GM18498 (cell line): Measurements from ENCODE around the gene OTUD5.
A peak's percentile ranks its signal among the peaks of the same experiment; 100 is the strongest.

Experiments
- ATAC-seq: cut with Tn5 transposase; IDR thresholded peaks from one replicate; pipeline ENCODE4 v1.9.1; 2021; ENCODE audit warnings: mild to moderate bottlenecking, moderate library complexity; ENCODE audit not compliant: unreplicated experiment

Gene OTUD5

DNA sequence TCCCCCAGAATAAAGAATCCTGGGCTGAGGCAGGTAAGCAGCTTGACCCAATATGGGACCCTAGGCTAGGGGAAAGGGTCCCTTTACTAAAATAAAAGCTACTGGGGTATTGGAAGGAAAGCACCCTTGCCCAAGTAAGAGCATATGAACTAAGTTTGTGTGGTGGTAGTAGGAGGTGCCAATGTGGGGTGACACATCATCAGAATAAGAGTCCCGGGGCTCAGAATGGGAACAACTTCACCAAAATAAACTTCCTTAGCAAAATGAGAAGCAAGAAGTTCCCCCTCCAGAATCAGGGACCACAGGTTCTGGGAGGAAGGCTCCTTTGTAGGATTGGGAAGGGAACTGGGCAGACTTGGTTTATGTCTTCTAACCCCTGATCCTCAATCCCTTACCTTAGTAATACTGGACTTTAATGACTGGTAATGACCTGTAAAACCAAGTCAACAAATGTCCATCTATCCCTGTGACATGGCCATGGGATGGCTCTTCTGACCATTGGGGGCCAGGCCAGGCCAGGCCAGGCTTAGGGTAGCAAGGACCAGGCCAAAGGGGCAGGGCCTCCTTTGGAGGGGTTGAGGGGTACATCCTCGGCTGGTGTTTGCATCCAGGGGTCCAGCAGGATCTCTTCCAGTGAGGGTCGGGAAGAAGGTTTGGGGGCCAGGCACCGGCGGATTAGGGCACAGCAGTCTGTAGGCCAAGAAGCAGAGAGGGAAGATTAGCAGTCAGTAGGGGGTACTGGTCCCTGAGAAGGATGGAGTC lies 43.6 kb downstream of the OTUD5 start:
- ATAC-seq: no peak

DNA sequence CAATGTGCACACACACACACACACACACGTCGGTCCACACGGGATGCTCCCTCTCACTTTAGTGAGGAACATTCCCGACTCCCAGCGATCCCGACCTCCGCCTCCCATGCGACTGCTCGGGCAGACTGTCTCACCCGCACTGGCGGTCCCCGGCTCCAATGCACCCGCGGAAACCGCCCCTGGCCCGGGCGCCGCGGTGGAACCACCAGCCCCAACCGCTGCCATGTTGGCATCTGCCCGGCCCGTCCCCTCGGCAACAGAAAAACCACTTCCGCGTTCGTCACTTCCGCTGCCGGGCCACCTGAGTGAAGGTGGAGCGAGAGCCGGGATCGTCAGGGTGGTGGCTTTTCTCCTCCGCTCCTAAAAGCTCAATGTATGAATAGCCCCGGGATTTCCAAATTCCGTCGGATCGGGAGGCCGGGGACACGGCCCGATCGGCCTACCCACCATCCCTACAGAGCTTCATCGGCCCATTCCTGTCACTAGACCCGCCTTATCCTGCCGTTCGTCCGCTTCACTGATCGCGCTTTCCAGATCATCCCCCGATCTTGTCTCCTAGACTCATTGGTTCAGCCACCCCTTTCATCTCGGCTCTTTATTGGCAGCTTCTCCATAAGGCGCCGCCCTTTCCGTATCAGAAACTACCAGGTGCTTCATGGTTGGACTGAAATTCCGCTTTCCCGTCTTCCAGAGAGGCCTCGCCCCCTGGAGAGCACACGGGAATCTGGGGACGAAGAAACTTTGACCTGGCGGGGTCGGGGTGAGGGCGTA lies 45.8 kb downstream of the OTUD5 start, which contains the start of gene SLC35A2:
SLC35A2 (minus strand) TSS at position 235 of the 771 bp plus-strand sequence; CDS start at position 225, 10 bp downstream.
- ATAC-seq: peak; percentile 79

DNA sequence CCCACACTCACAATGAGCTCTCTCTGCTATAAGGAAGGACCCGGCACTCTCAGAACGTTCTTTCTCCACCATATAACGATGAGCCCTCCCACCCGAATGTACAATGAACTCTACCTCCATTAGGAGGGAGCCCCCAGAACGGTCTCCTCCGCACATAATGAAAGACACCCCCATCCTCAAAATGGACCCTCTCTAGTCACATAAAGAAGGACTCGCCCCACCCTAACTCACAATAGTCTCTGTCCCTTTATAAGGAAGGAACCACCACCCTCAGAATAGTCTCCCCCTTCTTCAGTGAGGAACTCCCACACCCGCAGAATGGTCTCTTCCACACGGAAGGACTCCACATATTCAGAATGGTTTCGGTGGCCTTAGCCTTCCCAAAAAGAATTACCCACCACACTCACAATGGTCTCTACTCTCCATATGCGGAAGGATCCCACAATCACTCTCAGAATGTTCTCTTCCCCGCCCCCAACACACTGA lies 46.4 kb downstream of the OTUD5 start:
- peak; percentile 1 for ATAC-seq

DNA sequence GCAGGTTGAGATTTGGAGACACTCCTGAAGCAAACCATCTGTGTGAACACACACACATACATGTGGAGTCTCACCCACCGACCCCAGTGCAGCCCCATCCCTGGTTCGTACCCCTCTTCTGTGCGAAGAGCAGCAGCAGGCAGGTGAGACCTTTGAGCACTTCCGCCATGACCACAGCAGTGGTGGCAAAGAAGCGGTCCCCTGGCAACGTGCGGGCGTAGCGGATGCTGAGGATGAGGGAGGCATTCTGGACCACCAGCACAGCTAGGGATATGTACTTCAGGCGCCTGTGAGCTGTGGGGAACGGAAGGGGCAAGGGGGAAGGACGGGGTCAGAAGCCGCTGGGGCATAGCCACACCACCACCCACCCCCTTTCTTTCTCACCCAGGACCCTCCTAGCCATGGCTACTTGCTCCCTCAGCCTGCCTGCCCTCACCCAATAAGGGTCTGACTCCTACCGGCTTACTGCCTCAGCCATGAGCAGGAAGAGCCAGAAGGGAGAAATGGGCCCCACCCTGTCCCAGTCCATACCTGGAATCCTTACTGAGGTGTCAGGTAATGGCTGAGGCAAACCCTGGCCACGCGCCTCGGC lies 47.6 kb downstream of the OTUD5 start:
- no peak for ATAC-seq

DNA sequence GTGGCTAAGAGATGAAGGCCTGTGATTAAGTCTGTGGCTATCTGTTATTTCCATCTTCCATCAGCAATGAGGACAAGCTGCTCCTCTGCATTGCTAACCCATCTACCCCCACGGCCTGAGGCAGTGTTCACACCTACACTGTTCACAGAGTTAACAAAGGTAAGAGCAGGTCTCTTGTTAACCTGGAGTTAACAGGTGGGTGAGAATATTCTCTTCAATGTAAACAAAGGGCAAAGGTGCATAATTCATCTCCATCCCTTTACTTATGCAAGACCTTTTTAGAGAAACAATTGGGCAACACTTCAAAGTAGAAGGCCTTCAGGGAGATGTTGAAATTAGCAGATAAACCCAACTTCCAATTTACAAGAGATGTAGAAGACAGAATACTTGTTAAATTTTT lies 48.8 kb downstream of the OTUD5 start:
- no peak for ATAC-seq

DNA sequence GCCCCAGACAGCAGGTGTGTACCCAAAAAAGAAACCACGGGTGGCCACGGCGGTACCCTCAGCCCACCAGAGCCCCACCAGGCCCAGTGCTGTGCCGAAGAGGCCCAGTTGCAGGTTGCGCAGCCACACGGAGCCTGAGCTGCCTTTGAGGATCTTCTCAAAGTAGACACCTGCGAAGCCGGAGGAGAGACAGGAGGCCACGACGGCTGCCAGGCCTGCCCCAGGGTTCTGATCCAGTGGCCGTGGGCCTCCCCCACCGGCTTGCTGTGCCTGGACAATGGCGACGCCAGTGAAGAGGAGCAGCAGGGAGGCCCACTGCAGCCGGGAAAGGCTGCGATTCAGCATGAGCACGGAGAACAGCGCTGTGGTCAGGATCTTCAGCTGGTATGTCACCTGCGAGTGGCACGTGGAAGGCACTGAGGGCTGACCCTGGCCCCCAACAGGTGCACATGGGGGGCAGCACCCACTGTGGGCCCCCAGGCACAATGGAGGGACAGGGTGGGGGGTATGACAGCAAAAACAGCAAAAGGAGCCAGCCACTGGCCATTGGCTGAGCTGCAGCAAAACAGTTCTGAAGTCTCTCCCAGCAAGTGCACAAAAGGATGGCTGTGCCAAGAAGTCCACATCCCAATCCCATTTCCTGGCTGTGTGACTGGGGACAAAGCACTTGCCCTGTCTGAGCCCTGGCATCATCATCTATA lies 52.2 kb downstream of the OTUD5 start:
- ATAC-seq: no peak

DNA sequence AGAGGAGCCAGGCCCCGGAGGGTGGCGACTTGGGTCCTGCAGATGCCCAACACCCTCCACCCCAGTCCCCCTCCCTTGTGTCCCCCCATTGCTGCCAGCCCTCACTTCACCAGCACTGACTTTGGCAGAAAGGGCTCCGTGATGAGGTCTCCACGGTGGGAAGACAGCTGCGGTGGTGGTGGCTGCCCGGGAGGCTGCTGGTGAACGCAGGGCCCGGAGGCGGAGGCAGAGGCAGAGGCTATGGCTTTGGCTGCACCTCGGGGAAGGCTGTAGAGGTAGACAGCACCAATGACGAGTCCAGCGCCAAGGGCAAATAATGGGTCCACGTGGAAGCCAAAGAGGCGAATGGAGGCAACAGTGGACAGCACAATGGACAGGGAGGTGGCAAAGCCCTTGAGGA lies 52.8 kb downstream of the OTUD5 start:
- no peak for ATAC-seq

DNA sequence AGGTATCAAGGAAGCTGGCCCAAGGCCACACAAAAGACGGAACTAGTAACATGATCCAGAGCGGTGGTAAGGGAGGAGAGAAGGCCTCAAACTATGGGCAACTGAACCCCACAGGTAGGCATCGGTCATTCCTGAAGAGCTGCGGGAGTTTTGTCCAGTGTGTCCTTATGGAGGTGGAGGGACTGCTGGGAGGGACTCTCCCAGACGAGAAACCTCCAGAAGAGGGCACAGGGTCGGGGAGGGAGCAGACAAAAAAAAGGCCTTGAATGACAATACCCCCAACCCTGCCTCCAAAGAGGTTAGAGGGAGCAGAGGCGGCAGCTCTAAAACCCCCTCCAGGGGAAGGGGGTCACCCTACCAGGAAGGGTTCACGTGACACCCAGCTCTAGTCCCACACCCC lies 53.2 kb downstream of the OTUD5 start:
- ATAC-seq: no peak

DNA sequence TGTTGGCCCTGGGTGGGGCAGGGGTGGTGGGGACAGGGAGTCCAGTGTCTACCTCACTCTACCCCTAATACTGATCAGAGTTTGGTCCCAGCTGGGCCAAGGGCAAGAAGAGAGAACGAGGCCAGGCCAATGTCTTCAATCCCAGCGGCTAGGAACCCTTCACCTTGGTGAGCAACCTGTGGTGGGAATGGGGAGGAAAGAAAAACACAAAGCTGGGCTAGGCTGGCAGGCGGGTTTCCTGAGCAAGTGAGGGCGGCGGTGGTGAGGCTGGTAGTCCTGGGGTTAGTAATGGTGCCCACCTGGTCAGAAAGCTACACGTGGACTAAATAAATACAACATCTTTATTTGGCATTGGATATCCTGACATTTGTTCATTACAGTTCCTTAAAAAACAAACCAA lies 54.1 kb downstream of the OTUD5 start:
- no peak for ATAC-seq

DNA sequence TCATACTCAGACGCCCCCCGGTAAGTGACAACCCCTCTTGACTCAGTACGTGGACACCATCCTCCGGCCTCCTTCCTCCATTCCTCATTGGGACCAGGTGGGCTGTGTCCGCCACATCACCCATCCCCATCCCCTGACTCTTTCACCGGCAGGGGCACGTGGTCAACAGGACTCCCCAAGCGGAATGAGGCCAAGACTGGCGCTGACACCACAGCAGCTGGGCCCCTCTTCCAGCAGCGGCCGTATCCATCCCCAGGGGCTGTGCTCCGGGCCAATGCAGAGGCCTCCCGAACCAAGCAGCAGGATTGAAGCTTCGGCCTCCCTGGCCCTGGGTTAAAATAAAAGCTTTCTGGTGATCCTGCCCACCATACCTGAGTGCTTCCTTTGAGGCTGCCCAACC lies 54.6 kb downstream of the OTUD5 start:
- ATAC-seq: no peak

DNA sequence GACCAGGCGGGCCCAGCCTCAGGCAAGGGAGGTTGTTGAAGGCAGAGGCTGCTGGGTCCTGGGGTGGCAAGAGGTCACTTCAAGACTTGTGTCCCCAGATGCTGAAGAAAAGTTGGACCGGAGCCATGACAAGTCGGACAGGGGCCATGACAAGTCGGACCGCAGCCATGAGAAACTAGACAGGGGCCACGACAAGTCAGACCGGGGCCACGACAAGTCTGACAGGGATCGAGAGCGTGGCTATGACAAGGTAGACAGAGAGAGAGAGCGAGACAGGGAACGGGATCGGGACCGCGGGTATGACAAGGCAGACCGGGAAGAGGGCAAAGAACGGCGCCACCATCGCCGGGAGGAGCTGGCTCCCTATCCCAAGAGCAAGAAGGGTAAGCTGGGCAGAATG lies 55.3 kb downstream of the OTUD5 start:
- ATAC-seq: no peak

DNA sequence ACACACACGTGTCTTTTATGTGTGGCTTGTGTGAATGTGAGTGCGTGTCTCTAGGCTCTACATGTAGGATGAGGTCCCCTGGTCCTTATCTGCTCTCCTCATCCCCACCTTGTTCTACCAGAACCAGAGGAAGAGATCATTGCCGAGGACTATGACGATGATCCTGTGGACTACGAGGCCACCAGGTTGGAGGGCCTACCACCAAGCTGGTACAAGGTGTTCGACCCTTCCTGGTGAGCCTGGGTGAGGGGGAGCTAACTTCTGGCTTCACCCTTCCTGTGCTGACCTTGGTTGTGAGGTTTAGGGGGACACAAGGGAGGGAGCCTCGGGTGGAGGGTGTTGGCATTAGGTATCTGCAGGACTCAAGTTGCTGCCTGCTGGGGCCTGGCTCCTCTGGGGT lies 56.3 kb downstream of the OTUD5 start:
- ATAC-seq: no peak

DNA sequence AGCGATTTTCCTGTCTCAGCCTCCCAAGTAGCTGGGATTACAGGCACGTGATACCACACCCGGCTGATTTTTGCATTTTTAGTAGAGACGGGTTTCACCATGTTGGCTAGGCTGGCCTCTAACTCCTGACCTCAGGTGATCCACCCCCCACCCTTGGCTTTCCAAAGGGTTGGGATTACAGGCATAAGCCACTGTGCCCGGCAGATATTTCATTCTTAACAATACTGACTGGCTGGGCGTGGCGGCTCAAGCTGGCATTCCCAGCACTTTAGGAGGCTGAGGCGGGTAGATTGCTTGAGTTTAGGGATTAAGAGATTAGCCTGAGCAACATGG lies 58.4 kb downstream of the OTUD5 start:
- ATAC-seq: no peak

DNA sequence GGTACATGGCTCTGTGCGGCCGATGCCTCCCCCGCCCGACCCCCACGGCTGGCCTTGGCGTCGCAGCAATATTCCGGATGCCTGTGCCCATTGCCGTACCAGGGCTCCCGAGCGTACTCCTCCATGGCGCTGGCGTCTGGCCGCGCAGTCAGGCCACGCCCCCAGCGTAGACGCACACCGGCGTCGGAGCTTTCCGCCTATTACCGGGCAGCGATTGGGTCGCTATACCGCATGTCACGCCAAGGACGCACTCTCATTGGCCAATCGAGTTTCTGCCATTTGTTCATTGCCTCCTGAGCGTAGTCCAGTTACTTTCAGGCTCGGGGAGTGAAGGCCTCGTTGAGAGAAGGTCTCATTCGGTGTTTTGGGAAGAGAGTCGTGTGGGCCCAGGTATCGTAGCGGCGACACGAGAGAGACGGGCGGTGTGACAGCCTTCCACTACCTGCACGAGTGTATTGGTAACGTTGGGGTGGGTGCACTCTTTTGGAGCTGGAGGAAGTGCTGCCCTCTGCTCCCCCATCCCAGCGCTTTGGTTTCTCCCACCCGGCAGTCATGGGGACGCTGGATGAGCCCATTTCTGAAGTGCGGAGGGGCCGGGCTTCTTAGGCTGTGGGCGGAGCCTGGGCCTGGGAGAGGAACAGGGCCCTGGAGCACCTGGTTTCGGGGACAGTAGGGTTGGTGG lies 59.6 kb downstream of the OTUD5 start, which contains the start of the genes PQBP1 and TIMM17B:
PQBP1 (plus strand) TSS at position 306 of the 682 bp plus-strand sequence. CDS start 580 bp downstream, outside the sequence.
TIMM17B (minus strand) TSS at position 144 of the 682 bp plus-strand sequence; CDS start at position 125, 19 bp downstream.
- ATAC-seq: peak; percentile 93

DNA sequence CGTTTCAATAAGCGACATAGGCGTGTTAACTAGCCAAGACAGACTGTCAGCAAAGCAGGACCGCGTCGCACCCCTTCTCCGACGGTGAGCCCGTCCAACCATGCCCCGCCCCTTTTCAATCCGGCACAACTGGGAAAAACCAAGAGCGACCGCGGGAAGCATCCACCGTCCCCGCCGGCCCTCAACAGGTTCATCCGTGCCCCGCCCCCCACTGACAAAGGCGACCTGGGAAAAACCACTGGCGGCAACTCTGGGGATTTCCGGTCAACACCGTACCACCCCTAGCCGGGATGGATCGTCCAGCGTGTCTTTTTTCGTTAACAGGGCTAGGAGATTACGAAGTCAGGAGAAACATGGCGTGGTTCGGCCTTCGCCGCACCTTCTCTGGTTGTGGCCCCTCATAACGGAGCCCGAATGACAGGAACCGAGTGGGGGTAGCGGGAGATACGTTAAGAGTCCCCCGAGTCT lies 60.2 kb downstream of the OTUD5 start:
- ATAC-seq: peak; percentile 16

DNA sequence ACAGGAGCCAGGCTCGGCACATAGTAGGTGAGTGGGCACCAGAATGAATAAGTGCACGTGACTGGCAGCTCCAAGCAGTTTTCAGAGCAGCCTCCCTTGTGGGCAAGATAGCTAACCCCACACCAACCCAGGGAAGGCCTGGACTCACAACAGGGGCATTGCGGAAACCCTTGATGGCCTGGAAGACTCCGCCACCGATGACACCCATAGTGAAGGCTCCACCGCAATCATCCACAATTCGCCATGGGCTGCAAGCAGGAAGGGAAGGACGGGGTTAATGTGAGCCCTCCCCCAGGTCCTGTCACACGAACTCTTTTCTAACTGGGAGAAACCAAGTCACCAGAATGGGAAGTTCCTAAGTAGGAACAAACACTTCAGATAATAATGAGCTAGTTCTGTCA lies 60.8 kb downstream of the OTUD5 start:
- no peak for ATAC-seq

DNA sequence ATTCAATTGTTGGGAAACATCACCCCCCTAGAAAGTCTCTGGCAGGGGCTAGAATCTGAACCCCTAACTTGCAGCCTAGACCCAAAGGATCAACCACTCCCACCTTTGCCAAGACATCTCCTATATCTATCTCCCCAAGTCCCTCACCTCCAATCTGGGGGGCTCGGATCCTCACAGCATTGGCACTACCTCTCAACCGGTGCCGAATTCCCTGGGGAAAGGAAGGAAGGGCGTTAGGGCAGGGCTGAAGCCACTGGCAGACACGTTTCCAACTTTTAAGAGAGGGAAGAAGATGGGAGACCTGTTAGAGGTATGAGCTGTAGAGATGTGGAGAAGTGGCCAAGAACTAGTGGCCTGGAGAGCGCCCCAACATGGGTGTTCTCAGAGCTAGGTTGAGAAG lies 62.5 kb downstream of the OTUD5 start:
- ATAC-seq: no peak

DNA sequence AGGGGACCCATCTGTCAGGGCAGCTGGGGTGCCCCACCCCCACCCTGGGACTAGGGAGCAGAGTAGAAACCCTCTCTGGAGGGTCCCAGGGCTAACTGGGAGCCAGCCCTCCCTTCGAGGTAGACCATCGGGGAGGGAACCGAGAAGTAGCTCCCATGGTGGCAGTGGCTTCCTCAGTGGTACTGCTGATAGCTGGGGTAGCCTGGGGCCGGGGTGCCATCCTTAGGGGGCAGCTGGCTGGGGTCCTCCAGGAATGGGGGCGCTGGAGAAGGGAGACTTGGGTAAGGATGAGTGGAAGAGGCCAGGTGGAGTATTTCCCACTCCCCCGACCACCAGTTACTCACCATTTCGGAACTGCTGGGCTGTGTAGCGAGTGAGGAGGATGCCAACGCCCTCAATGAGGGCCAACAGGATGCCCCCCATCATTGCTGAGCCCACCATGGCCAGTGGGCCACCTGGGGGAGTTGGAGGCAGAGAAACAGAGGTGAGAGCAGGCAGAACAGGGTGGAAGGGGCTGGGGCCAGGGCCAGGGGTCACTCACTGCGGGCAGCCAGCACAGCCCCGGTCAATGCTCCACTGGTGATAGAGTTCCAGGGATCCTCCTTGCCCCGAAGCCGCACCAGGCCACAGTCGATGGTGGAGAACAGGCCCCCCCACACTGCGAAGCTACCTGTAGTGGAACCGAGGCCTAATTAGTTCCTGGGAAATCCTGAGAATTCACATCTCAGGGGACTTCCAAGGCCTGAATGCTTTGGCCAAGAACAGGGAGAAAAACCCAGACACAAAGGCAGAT lies 63.7 kb downstream of the OTUD5 start:
- no peak for ATAC-seq

DNA sequence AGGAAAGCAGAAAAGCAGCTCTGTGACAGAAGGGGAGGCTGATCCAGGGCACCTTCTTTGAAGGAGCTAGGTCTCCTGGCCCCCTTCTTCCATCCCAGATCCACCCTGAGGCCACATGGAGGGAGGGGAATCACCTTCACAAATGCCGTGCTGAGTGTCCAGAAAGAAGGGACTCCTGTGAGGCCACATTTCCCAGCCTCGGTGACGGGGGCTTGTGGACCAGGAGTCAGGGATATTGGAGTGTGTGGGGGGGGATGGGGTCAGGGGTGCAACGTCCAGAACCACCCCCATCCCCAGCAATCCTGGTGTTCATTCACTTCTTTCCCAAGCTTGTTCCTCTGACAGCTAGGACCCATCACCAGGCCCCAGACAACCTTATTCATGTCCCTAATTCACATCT lies 64.5 kb downstream of the OTUD5 start:
- ATAC-seq: no peak
